Activated CD4-positive, alpha-beta T cell treated with anti-CD3 and anti-CD28 coated beads, Interleukin-2, amount 50 U/mL, for 48 hours (primary cell): Measurements from ENCODE around the gene CPNE4.

ENCODE experiments used
- DNase-seq, 2 experiments: peaks; one replicate each; pipeline ENCODE4 v3.0.0-alpha.2; 2020

CPNE4 gene

DNA sequence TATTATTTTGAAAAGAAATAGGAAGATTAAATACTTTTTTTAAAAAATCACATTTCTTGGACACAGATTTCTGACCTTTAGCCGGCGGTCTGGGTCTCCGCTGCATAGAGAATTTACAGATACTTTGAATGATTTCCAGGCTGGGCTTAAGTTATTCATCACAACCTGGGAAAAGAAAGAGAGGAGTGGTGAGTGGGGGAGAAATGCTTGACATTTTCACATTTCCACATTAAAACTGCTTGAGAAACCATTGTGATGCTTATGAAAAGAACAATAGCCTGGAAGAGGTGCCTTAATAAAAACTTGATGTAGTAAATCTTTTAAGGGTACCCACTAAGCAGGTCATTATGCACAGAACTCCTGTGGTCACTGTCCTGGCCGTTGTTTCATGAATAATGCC lies 365.2 kb downstream of the CPNE4 start:
- no peak for DNase-seq

- no peak for DNase-seq
Observed at GRCh38 chr3:131658771-131659170, 376.0 kb downstream of the CPNE4 start.

GRCh38 chr3:131658115-131658514 lies 376.7 kb downstream of the CPNE4 start:
- DNase-seq = no peak

GRCh38 chr3:131655070-131655690 lies 379.6 kb downstream of the CPNE4 start:
- no peak for DNase-seq

- DNase-seq = no peak
Observed at GRCh38 chr3:131645638-131646037, 389.2 kb downstream of the CPNE4 start.

DNA sequence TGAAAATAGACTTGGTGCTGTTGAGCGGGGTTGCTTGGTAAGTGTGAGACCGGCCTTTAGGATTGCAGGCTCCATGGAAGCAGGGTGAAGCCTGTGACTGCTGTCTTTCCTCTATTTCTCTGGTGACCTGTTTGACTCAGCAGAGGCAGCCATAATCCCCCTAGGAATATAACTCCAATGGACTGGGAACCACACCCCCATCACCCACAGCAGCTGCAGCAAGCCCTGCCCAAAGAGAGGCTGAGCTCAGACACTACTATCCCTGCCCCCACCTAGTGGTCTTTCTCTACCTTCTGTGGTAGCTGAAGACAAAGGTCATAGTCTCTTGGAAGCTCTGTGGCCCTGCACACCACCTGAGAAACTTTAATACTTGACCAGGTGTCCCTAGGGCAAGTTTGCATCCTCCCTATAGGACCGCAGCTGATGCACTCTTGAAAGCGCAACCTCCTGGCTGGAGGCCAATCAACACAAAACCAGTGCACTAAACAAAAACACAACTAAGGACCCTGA lies 398.5 kb downstream of the CPNE4 start:
- no peak for DNase-seq

DNA sequence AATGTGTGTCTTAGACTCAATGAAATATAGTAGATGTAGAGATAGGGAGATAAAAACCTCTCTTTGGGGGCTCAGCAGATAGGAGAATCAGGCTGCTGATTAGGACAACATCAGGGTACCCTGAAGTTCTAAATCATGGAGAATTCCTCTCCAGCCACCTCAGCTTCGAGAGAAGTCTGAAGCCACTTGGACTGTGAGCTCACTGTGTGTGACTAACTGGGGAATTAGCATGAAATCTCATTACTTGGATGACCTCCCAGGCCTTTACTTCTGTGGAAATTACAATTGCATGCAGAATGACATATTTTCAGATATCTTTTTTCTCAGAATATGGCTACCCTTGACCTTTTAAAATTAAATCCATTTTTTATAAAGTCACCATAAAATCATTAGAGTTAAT lies 404.0 kb downstream of the CPNE4 start:
- DNase-seq = no peak

GRCh38 chr3:131630097-131630496 lies 404.7 kb downstream of the CPNE4 start:
- no peak for DNase-seq

GRCh38 chr3:131623431-131623830 lies 411.4 kb downstream of the CPNE4 start:
- no peak for DNase-seq

DNA sequence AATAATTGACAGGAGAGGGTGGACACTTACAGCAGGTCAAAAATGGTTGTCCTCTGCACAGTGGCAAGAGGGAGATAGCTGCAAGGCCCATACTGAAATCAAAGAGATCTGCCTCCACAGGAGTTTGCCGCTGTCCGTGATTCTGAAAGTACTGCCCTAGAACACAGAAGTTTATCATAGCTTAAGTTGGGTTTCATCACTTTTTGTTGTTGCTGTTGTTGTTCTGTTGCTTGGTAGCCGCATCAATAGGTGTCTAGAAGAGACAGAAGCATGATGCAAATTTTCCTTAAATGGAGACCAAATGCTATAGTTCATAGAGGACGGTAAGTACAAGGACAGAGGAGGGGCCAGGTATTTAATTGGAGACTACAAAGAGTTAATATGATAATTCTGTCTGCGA lies 412.1 kb downstream of the CPNE4 start:
- DNase-seq = no peak

DNA sequence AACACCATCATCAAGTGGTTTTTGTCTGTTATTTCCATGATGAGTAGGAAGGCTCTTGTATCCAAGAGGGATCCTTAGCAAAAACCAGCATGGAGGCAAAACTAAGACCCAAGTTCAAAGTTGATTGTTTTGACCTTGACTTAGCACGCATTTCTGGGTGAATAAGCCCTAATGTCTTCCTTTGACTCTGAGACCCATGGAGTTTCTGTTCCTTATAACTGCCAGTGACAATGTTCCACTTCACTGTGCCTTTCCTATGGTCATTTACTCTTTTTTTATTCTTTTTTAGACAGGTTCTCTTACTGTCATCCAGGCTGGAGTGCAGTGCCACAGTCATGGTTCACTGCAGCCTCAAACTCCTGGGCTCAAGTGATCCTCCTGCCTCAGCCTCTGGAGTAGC lies 413.8 kb downstream of the CPNE4 start:
- no peak for DNase-seq

GRCh38 chr3:131619821-131620220 lies 415.0 kb downstream of the CPNE4 start:
- DNase-seq = no peak

DNA sequence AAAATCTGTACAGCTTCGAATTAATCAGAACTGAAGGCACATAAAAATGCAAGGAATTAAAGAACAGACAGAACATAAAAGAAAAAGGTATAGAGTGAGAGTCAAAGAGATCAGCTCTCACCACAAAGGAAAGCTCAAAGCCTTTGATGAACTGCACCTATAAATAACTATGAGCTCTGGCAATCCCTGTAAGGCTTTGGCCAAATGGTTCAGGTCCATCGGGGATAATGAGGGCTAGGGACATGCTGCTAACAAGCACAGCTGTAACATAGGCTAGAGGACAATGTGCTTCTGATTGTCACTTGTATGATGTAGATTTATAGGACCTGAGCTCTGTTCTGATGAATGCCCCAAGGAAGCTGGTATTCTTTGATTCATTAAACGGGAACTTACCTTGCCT lies 418.1 kb downstream of the CPNE4 start:
- no peak for DNase-seq

DNA sequence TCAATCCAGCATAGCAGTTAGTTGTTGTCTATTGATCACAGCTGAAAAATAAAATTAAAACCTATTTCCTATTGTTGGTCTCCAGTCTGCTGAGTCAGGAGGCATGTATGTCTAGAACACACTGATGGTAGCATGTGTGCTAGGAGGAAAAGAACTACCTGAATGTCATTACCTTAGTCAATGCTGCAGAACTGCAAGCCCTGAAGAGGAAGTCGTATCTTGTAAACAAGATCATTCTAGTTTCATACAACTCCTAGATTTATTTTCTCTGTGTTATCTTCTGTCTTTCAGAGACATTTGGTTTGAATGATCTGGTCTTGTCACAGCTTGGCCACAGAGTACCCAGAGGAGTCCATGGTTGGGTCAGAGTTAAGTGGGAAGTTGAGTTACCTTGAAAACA lies 422.1 kb downstream of the CPNE4 start:
- DNase-seq = no peak

DNA sequence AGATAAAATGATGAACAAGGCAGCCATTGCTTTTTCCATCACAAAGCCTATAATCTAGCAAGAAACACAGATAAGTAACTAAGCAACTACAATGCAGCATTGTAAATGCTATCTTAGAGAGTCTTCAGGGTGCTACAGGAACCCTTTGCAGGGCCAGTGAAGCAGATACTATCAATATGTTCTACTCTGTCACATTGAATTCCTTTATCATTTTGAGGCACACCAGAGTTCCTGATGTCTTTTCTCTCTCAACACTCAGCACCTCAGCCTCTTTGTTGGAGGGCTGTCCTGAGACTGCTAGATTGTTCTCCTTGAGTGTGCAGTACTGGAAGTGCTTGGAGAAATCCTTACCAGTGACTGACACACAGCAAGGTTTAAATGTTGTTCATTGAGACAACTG lies 424.6 kb downstream of the CPNE4 start:
- no peak for DNase-seq

GRCh38 chr3:131608741-131609140 lies 426.1 kb downstream of the CPNE4 start:
- no peak for DNase-seq

- DNase-seq = no peak
Observed at GRCh38 chr3:131608296-131608695, 426.5 kb downstream of the CPNE4 start.

DNA sequence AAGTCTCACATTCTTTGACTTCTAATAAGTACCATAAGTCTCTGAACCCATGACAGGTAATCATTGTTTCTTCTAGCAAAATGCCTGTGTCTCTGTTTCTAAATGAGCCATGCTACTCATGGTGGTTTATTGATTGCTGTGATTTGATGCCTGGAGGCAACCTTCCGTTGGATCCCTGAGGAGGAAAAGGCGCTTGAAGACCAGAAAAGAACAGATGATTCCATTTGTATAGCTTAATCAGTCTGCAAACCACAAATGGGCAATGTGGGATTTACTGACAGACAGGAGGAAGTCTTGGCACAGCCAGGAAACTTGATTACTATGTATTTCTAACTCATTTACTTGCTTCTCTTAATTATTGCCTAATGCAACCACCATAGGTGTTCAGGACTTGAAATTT lies 428.9 kb downstream of the CPNE4 start:
- no peak for DNase-seq

- no peak for DNase-seq
Observed at GRCh38 chr3:131602011-131602779, 432.6 kb downstream of the CPNE4 start.

DNA sequence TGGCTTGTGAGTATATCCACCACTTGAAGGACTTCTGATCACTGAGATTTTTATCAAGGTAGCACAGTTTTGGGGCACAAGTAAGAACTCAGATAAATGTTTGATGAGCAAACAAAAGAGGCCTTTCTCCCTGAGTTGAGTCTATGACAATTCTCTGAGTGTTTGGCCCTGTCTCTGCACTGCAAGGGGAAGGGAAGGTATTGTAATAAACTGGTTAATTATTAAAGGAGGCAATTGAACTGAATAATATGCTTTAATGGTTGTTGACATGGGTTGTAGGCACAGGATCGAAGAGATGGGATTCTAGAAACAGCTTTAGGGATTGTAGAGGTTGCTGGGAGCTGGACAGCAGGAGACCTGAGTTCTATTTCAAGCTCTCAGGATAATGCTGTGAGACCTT lies 437.0 kb downstream of the CPNE4 start:
- DNase-seq = no peak

- no peak for DNase-seq
Observed at GRCh38 chr3:131596884-131597283, 437.9 kb downstream of the CPNE4 start.

- DNase-seq = no peak
Observed at GRCh38 chr3:131591394-131592014, 443.3 kb downstream of the CPNE4 start.

DNA sequence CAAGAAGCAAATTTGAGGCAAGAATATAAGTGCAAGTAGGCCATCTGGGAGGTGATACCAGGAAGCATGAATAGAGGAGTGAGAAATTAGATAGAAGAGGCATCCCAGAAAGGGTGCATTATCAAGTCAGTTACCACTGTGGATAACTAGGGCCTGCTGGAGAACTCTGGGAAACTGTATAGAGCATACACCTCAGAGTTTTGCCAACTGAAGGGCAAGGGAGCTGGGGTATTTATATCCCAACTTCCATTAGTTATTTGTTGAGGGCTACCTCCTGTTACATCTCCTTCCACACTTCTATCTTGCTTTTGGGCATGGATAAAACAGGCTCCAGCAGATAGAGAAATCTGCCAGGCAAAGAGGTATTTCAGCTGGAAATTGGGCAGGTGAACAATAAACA lies 448.5 kb downstream of the CPNE4 start:
- DNase-seq = no peak

- no peak for DNase-seq
Observed at GRCh38 chr3:131582438-131582837, 452.4 kb downstream of the CPNE4 start.
